Femur (tissue), 1 donor: ENCODE data around the gene RASGRP4.
A peak's percentile ranks its signal among the peaks of the same experiment; 100 is the strongest.
"Not testable (repeated sequence)": the region's sequence is repeated elsewhere in the genome, so short reads cannot be mapped to it uniquely, and the experiment has no call there.

Experiments
- DNase-seq: peaks from one replicate; pipeline ENCODE4 v3.0.0-alpha.2; 2017

RASGRP4 gene

GRCh38 chr19:38367041-38367440, 59.0 kb downstream of the RASGRP4 start:
- DNase-seq, result no peak

DNA sequence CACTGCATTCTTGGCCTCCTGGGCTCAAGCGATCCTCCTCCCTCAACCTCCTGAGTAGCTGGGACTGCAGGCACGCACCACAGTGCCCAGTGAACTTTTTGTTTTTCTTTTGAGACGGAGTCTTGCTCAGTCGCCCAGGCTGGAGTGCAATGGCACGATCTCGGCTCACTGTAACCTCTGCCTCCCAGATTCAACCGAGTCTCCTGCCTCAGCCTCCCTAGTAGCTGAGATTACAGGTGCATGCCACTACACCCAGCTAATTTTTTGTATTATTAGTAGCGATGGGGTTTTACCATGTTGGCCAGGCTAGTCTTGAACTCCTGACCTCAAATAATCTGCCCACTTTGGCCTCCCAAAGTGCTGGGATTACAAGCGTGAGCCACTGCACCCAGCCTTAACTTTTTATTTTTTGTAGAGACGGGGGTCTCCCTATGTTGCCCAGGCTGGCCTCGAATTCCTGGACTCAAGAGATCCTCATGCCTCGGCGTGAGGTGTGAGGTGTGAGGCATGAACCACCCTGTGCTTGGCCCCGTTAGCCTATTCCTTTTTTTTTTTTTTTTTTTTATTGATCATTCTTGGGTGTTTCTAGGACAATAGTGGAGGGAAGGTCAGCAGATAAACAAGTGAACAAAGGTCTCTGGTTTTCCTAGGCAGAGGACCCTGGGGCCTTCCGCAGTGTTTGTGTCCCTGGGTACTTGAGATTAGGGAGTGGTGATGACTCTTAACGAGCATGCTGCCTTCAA, 62.9 kb downstream of the RASGRP4 start:
- not testable (repeated sequence) for DNase-seq

DNA sequence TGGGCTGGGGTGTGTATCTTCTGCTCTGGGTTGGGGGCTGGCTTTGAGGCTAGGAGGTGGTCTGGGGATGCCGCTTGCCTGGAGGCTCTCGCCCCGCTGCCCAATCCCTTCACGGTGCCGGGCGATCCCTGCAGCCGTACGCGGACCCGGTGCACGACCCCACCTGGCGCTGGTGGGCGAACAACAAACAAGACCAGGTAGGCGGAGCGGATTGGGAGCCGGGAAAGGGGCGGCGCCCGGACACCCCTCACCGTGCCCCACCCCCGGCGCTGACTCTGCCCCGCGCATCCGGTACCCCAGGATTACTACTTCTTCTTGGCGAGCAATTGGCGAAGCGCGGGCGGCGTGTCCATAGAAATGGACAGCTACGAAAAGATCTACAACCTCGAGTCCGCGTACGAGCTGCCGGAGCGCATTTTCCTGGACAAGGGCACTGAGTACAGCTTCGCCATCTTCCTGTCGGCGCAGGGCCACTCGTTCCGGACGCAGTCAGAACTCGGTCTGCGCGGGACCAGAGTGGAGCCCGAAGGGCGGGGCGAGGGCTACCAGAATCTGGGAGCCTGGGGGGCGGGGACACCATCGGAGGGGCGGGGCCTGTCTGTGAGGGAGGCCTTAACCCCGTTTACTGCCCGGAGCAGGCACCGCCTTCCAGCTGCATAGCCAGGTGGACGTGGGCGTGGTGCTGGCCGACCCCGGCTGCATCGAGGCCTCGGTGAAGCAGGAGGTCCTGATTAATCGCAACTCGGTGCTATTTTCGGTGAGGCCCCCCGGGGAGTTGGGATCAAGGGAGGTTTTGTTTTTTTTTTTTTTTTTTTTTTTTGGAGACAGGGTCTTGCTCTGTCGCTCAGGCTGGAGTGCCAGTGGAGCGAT, 63.7 kb downstream of the RASGRP4 start:
- peak; percentile 70 for DNase-seq

GRCh38 chr19:38361633-38362075, 64.4 kb downstream of the RASGRP4 start:
- peak; percentile 88 for DNase-seq

GRCh38 chr19:38360839-38361631, 65.0 kb downstream of the RASGRP4 start:
- DNase-seq, result no peak

DNA sequence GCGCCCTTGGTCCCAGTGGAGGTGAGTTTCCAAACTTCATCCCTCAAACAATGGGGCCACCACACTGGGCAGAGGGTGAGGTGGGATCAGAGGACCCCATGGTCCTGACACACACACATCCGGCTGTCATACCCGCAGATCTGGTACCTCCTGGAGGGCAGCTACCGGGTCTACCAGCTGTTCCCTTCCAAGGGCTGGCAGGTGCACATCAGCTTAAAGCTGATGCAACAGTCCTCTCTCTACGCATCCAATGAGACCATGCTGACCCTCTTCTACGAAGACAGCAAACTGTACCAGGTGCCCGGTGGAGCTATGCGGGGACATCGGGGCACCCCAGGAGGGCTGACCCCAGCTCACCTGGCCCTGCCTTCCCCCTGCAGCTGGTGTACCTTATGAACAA, 65.7 kb downstream of the RASGRP4 start:
- DNase-seq, result no peak

DNA sequence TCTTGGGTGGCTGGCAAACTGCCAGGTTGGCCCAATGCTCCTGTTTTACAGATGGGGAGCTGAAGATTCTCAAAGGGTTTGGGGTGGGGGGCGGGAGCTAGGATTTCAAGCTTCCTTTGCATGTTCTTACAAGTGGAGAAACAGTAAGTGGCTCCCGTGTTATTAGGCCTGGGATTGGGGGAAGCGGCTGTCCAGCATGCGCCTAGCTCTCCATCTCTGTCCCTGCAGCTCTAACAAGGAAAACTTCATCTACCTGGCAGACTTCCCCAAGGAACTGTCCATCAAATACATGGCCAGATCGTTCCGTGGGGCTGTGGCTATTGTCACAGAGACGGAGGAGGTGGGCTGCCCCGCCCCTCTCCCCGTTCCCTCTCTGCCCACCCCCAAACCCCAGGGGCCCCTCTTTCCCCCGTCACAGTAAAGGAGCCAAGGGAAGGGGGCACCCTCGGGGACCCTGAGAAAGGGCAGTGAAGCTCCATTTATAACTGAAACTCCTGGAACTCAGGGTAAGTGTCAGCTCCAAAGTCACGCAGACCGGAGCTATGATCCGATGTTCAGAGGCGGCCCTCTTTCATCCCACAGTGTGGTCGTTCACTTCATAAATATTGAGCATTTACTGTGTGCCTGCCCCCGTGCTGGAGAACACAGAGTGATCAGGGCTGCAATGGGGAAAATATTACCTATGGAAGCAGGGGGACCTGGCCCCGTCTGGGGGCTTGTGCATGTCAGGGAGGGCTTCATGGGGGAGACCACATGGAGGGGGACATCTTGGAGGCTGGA, 66.6 kb downstream of the RASGRP4 start:
- no peak for DNase-seq
